ENCODE results near the gene BTBD6. TPM values are rescaled to one million over a fixed set of nuclear protein-coding genes. Genes with fewer than 3 reads are reported as not detected.

The BTBD6 gene
- 33.6 and 36.6 TPM in 2 replicates for total RNA-seq
- long read RNA-seq, partial matches to known transcripts: 1 of 4 reads
- long read RNA-seq, other reads (novel, unspliced or antisense): 0 of 4 reads

DNA sequence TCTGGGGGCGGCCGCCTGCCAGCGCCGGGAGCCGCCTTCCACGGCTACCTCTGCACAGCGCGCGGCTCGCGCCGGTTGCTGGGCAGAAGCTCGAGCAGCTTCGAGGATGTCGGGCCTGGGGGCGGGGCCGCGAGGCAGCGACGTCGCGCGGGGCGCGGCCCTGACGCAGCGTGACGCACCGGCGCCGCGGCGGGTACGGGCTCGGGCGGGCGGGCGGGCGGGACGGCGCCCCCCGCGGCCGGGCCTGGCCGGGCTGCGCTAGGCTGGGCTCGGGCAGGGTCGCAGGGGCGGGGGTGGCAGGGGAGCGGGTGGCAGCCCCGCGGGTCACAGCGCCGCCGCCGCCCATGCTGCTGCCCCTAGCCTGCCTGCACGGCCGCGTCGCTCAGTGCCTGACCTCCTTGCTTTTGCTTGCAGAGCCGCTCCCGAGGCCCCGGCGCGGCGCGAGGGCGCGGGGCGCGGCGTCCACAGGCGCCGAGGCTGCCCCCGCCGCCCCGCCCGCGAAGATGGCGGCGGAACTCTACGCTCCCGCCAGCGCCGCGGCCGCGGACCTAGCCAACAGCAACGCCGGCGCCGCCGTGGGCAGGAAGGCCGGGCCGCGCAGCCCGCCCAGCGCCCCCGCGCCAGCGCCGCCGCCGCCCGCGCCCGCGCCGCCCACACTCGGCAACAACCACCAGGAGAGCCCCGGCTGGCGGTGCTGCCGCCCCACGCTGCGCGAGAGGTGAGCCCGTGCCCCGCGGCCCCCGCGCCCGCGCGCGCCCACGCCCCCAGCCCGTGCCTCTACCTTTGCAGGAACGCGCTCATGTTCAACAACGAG lies at the start of gene BTBD6:
Gene BTBD6 (plus strand): TSS at position 166 of the 814 bp plus-strand sequence. CDS start 179 bp downstream, at position 345.
- Mint-ChIP-seq H3K4me3 (peak within 1 kb of the TSS; percentile 86), H3K4me1 (peaks cover 25% of the 10 kb centered on the region), H3K27ac (ENCODE audit: unreplicated experiment) (peak within 1 kb of the TSS; percentile 62)

DNA sequence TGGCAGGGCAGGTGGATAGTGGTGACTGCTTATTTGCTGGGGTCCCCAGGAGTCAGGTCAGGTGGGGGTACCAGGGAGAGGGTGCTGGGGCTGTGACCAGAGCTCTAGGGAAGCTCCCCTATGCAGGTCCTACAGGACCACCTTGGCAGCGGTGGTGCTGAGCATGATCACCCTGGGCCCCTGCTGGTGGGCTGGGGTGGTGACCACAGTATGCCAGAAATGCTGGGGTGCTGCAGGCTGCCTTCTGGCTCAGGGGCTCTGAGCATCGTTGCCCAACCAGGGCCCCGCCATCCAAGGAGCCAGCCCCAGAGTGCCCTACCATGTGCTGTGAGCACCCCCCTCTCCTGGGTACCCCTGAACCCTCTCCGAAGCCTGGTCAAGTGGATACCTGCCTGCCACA lies 49.7 kb upstream of the BTBD6 start:
- H3K27ac Mint-ChIP-seq (ENCODE audit: unreplicated experiment): no peak overlapping the region
- DNase-seq (ENCODE audit: low read depth, low spot score): no peak

More for the DNA sequence above, at the start of gene BTBD6:
- Mint-ChIP-seq H3K36me3 (ENCODE audit: low read depth) (peaks cover 10% of the 10 kb centered on the region), H3K27me3 (ENCODE audit: low read depth) (no peaks in the 10 kb centered on the region), H3K9me3 (no peaks in the 10 kb centered on the region)
- TF ChIP-seq, protein P1, sequence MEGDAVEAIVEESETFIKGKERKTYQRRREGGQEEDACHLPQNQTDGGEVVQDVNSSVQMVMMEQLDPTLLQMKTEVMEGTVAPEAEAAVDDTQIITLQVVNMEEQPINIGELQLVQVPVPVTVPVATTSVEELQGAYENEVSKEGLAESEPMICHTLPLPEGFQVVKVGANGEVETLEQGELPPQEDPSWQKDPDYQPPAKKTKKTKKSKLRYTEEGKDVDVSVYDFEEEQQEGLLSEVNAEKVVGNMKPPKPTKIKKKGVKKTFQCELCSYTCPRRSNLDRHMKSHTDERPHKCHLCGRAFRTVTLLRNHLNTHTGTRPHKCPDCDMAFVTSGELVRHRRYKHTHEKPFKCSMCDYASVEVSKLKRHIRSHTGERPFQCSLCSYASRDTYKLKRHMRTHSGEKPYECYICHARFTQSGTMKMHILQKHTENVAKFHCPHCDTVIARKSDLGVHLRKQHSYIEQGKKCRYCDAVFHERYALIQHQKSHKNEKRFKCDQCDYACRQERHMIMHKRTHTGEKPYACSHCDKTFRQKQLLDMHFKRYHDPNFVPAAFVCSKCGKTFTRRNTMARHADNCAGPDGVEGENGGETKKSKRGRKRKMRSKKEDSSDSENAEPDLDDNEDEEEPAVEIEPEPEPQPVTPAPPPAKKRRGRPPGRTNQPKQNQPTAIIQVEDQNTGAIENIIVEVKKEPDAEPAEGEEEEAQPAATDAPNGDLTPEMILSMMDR (conservative IDR thresholded peaks at IDR 0.05): peak; percentile 27
- peak; percentile 76 for DNase-seq (ENCODE audit: low read depth, low spot score)

DNA sequence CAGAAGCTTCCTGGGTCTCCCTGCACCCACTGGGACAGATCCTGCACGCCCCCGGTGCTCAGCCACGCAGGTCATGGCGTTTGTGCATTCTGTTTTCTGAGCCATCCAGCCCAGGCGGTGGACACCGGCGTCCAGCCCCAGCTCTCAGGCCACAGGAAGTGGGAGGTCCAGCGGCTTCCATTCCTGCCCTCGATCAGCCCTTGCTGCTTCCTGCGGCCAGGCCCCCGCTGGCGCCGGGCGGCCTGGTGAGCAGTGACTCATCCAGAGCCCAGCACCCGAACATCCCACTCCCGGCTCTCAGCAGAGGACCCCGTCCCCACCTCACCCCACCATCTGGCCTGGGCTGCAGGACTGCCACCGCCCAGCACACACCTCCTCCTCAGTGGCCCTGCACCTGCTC lies 49.2 kb upstream of the BTBD6 start:
- Mint-ChIP-seq H3K27ac (ENCODE audit: unreplicated experiment) (no peak overlapping the region), H3K4me1 (peaks cover 20% of the 10 kb centered on the region), H3K9me3 (no peaks in the 10 kb centered on the region), H3K36me3 (ENCODE audit: low read depth) (no peaks in the 10 kb centered on the region), H3K4me3 (peak overlapping the region; percentile 38), H3K27me3 (ENCODE audit: low read depth) (peaks cover 28% of the 10 kb centered on the region)
- DNase-seq (ENCODE audit: low read depth, low spot score): no peak
- TF ChIP-seq, protein P1 (conservative IDR thresholded peaks at IDR 0.05): no peak

More for the DNA sequence above, 49.7 kb upstream of the BTBD6 start:
- Mint-ChIP-seq H3K9me3 (no peaks in the 10 kb centered on the region), H3K27me3 (ENCODE audit: low read depth) (peaks cover 33% of the 10 kb centered on the region), H3K36me3 (ENCODE audit: low read depth) (no peaks in the 10 kb centered on the region), H3K4me1 (peaks cover 24% of the 10 kb centered on the region), H3K4me3 (peak overlapping the region; percentile 38)
- TF ChIP-seq, protein P1 (conservative IDR thresholded peaks at IDR 0.05): peak; percentile 43

DNA sequence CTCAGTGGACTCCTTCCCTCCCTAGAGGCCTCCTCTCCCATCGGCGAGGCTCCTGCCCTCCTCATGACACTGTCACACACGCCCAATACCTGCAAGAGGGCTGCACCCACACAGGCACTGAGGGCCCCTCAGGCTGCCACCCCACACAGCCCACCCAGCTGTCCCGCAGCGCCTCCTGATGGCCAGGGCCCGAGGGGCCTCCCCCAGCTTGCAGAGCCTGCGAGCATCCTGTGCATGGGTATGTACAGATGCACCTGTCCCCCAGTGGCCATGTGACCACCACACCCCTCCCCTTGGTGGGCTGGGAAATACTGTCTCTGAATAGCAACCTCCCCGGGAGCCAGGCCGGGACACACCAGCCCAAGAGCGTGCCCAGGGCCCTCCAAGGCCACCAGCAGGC lies 48.3 kb upstream of the BTBD6 start:
- Mint-ChIP-seq H3K27me3 (ENCODE audit: low read depth) (peaks cover 21% of the 10 kb centered on the region), H3K9me3 (no peaks in the 10 kb centered on the region), H3K27ac (ENCODE audit: unreplicated experiment) (no peak overlapping the region), H3K36me3 (ENCODE audit: low read depth) (no peaks in the 10 kb centered on the region), H3K4me3 (peak overlapping the region; percentile 23), H3K4me1 (peaks cover 14% of the 10 kb centered on the region)
- no peak for DNase-seq (ENCODE audit: low read depth, low spot score)
- TF ChIP-seq, protein P1 (conservative IDR thresholded peaks at IDR 0.05): no peak

DNA sequence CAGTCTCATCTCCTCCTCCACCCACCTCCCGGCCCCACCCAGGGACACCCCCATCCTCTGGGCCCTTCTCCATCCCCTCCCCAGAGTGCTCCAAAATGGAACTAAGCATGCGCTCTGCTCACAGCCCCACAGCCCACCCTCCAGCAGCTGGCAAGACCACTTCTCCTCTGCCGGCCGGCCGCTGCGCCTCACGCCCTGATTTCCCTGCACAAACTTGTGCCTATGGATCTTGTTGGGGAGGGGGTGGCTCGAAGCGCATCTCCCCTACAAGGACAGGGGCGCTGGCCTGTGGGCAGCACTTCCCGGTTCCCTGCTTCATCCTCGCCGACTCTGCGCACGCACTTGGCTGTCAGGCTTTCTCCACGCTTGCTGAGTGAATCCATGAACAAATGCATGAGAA lies 47.7 kb upstream of the BTBD6 start:
- H3K27me3 Mint-ChIP-seq (ENCODE audit: low read depth): peaks cover 21% of the 10 kb centered on the region
- peak overlapping the region; percentile 23 for H3K4me3 Mint-ChIP-seq
- H3K4me1 Mint-ChIP-seq: peaks cover 11% of the 10 kb centered on the region
- no peaks in the 10 kb centered on the region for H3K9me3 Mint-ChIP-seq
- H3K36me3 Mint-ChIP-seq (ENCODE audit: low read depth): no peaks in the 10 kb centered on the region
- TF ChIP-seq, protein P1 (conservative IDR thresholded peaks at IDR 0.05): no peak
- no peak for DNase-seq (ENCODE audit: low read depth, low spot score)
- H3K27ac Mint-ChIP-seq (ENCODE audit: unreplicated experiment): no peak overlapping the region
